ENCODE results near the gene C17orf67. TPM values are rescaled to one million over a fixed set of nuclear protein-coding genes. Genes with fewer than 3 reads are reported as not detected.

Gene C17orf67
- polyA plus RNA-seq, 2 donors, result 0.44 to 2.1 TPM

- Histone ChIP-seq H3K4me3 (ENCODE audit: low read depth in 1 of 2, low read length in 2 of 2) (no peak overlapping the region), H3K9me3 (ENCODE audit: control insufficient read depth in 2 of 2, insufficient read depth in 1 of 2, low read depth in 1 of 2, low read length in 1 of 2) (no peaks in the 10 kb centered on the region), H3K36me3 (ENCODE audit: control insufficient read depth in 2 of 2, insufficient read depth in 2 of 2, low read length in 1 of 2) (no peaks in the 10 kb centered on the region), H3K27ac (ENCODE audit: low read depth in 2 of 2, low read length in 1 of 2) (no peak overlapping the region), H3K4me1 (ENCODE audit: control insufficient read depth in 2 of 2, insufficient read depth in 2 of 2, low read length in 1 of 2) (peaks cover 2 to 4% of the 10 kb centered on the region in 2 donors), H3K27me3 (ENCODE audit: control insufficient read depth in 1 of 2, insufficient read depth in 2 of 2, low read length in 2 of 2) (no peaks in the 10 kb centered on the region)
- WGBS, 2 donors, result 50 to 51% methylated on average over 5 of the region's 5 CpGs
These were observed 48.3 kb downstream of the C17orf67 start for GRCh38 chr17:56785405-56785804.

DNA sequence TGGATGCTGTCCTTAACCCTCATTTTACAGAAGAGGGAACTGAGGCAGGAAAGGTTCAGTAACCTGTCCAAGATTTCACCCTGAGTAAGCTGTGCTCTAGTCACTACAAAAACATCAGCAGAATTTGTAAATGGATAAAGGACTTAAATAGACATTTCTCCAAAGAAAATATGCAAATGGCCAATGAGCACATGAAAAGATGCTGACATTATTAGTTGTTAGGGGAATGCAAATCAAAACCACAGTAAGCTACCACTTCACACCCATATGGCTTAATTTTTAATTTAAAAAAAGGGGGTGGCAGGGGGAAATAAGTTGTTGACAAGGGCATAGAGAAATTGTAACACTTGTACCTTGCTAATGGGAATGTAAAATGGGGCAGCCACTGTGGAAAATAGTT is 51.4 kb downstream of the C17orf67 start:
- Histone ChIP-seq H3K27me3 (ENCODE audit: control insufficient read depth in 1 of 2, insufficient read depth in 2 of 2, low read length in 2 of 2) (no peaks in the 10 kb centered on the region), H3K27ac (ENCODE audit: low read depth in 2 of 2, low read length in 1 of 2) (no peak overlapping the region), H3K9me3 (ENCODE audit: control insufficient read depth in 2 of 2, insufficient read depth in 1 of 2, low read depth in 1 of 2, low read length in 1 of 2) (no peaks in the 10 kb centered on the region), H3K36me3 (ENCODE audit: control insufficient read depth in 2 of 2, insufficient read depth in 2 of 2, low read length in 1 of 2) (no peaks in the 10 kb centered on the region), H3K4me1 (ENCODE audit: control insufficient read depth in 2 of 2, insufficient read depth in 2 of 2, low read length in 1 of 2) (peaks cover 2 to 6% of the 10 kb centered on the region in 2 donors), H3K4me3 (ENCODE audit: low read depth in 1 of 2, low read length in 2 of 2) (no peak overlapping the region)

GRCh38 chr17:56781906-56782305 is 51.8 kb downstream of the C17orf67 start:
- Histone ChIP-seq H3K9me3 (ENCODE audit: control insufficient read depth in 2 of 2, insufficient read depth in 1 of 2, low read depth in 1 of 2, low read length in 1 of 2) (no peaks in the 10 kb centered on the region), H3K27ac (ENCODE audit: low read depth in 2 of 2, low read length in 1 of 2) (no peak overlapping the region), H3K4me1 (ENCODE audit: control insufficient read depth in 2 of 2, insufficient read depth in 2 of 2, low read length in 1 of 2) (peaks cover 2 to 6% of the 10 kb centered on the region in 2 donors), H3K4me3 (ENCODE audit: low read depth in 1 of 2, low read length in 2 of 2) (no peak overlapping the region), H3K27me3 (ENCODE audit: control insufficient read depth in 1 of 2, insufficient read depth in 2 of 2, low read length in 2 of 2) (no peaks in the 10 kb centered on the region), H3K36me3 (ENCODE audit: control insufficient read depth in 2 of 2, insufficient read depth in 2 of 2, low read length in 1 of 2) (no peaks in the 10 kb centered on the region)
- WGBS, 2 donors, result 72 to 79% methylated on average over 6 of the region's 6 CpGs

DNA sequence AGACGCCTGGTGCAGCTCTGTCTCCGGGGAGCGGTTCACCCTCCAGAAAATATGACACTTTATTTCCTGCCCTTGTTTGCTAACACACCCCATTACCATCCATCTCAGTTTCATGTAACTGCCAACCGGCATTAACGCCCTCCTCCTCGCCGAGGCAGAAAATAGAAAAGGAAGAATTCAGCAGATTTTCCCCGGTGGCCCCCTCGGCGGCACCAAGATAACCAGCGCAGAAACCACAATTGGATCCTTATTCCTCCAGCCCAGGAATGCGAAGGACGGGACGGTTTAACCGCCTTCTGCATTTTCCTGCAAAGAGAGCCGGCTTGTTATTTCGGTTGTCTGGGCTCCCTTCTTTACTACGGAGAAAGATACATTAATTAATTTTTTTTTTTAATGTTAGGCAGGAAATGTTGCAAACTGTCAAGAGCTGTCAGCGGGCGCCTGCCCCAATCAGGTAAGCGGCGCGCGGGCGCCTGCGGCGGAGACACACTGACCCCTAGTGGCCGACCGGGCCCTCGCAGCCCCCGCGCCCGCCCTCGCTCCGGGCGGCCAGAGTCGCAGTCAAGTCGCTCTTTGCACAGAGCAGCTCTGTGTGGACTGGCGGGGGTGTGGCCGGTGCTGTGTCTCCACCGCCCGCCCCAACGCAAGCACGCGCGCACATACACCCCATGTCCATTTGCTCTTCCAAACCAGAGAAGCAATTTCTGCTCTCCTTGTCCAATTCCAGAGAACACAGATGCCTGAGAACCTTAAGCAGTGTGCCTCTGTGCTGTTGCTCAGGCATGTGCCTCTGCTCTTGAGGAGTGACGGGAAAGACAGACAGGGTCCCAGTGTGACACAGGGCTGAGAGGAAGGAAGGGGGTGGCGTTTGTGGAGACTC is 53.6 kb downstream of the C17orf67 start:
- whole genome bisulfite sequencing, 2 donors, result 1% methylated on average over 48 of the region's 48 CpGs
- peaks cover 0 to 2% of the 10 kb centered on the region in 2 donors for H3K4me1 ChIP-seq (ENCODE audit: control insufficient read depth in 2 of 2, insufficient read depth in 2 of 2, low read length in 1 of 2)
- peak overlapping the region in 1 of 2 donors; percentile 21 for H3K4me3 ChIP-seq (ENCODE audit: low read depth in 1 of 2, low read length in 2 of 2)
- no peak overlapping the region for H3K27ac ChIP-seq (ENCODE audit: low read depth in 2 of 2, low read length in 1 of 2)
- no peaks in the 10 kb centered on the region for H3K36me3 ChIP-seq (ENCODE audit: control insufficient read depth in 2 of 2, insufficient read depth in 2 of 2, low read length in 1 of 2)
- no peaks in the 10 kb centered on the region for H3K27me3 ChIP-seq (ENCODE audit: control insufficient read depth in 1 of 2, insufficient read depth in 2 of 2, low read length in 2 of 2)
- no peaks in the 10 kb centered on the region for H3K9me3 ChIP-seq (ENCODE audit: control insufficient read depth in 2 of 2, insufficient read depth in 1 of 2, low read depth in 1 of 2, low read length in 1 of 2)

DNA sequence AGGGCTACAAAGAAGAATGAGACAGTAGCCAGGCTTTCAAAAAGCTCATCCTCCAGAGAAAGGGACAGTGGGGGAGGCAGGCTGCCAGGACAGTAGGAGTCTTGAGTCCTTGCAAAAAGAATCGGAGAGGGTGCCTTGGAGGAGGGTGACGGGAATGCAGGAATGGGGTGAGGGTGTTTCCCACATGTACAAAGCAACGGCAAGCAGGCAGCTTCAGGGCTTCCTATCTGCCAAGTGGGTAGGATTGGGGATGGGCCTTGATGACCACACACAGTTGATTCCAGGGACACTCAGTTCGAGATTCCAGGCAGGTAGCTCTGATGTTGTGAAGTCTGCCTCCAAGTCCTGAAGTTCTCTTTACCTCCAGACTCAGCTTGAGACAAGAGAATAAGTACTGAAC is 54.4 kb downstream of the C17orf67 start:
- H3K27me3 ChIP-seq (ENCODE audit: control insufficient read depth in 1 of 2, insufficient read depth in 2 of 2, low read length in 2 of 2), result no peaks in the 10 kb centered on the region
- H3K4me3 ChIP-seq (ENCODE audit: low read depth in 1 of 2, low read length in 2 of 2), result no peak overlapping the region
- H3K27ac ChIP-seq (ENCODE audit: low read depth in 2 of 2, low read length in 1 of 2), result no peak overlapping the region
- no peaks in the 10 kb centered on the region for H3K36me3 ChIP-seq (ENCODE audit: control insufficient read depth in 2 of 2, insufficient read depth in 2 of 2, low read length in 1 of 2)
- no peaks in the 10 kb centered on the region for H3K9me3 ChIP-seq (ENCODE audit: control insufficient read depth in 2 of 2, insufficient read depth in 1 of 2, low read depth in 1 of 2, low read length in 1 of 2)
- 54 to 68% methylated on average over 4 of the region's 4 CpGs for WGBS, 2 donors
- peaks cover 0 to 2% of the 10 kb centered on the region in 2 donors for H3K4me1 ChIP-seq (ENCODE audit: control insufficient read depth in 2 of 2, insufficient read depth in 2 of 2, low read length in 1 of 2)

DNA sequence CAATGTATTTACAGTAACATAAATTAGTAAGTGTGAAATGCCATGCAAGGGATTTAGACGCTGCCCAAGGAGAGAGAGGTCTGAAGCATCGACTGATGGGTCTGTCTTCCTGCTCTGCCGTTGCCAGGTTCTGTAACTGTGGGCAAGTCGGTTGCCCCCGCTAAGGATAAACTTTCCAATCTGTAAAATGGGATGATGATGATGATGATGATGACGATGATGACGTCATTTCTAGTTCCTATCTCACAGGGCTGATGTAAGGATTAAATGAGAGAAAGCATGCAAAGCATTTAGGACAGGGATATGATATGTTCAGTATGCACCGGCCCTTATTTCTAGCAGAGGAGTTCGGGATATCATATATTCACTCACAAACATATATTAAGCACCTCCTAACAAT is 54.8 kb downstream of the C17orf67 start:
- no peaks in the 10 kb centered on the region for H3K27me3 ChIP-seq (ENCODE audit: control insufficient read depth in 1 of 2, insufficient read depth in 2 of 2, low read length in 2 of 2)
- H3K27ac ChIP-seq (ENCODE audit: low read depth in 2 of 2, low read length in 1 of 2), result no peak overlapping the region
- H3K4me1 ChIP-seq (ENCODE audit: control insufficient read depth in 2 of 2, insufficient read depth in 2 of 2, low read length in 1 of 2), result peaks cover 0 to 2% of the 10 kb centered on the region in 2 donors
- no peaks in the 10 kb centered on the region for H3K9me3 ChIP-seq (ENCODE audit: control insufficient read depth in 2 of 2, insufficient read depth in 1 of 2, low read depth in 1 of 2, low read length in 1 of 2)
- WGBS, 2 donors, result 89 to 92% methylated on average over 9 of the region's 9 CpGs
- no peak overlapping the region for H3K4me3 ChIP-seq (ENCODE audit: low read depth in 1 of 2, low read length in 2 of 2)
- no peaks in the 10 kb centered on the region for H3K36me3 ChIP-seq (ENCODE audit: control insufficient read depth in 2 of 2, insufficient read depth in 2 of 2, low read length in 1 of 2)

DNA sequence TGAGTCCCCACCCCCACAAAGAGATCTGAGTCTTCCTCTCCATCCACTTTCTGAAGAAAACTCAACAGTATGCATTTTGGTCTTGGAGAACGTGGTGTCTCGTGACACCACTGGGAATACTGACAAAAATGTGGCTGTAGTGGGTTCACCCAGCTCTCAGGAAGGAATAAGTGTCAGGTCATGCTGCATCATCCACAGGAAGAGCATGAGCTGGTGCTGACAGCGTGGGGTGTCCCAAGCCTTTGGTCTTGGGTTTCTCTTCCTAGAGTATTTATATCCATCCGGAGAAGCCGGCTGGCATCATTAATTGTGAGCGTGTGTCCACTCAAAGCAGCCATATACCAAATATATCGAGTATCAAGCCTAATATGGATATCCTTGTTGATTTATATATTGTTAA is 55.9 kb downstream of the C17orf67 start:
- Histone ChIP-seq H3K36me3 (ENCODE audit: control insufficient read depth in 2 of 2, insufficient read depth in 2 of 2, low read length in 1 of 2) (no peaks in the 10 kb centered on the region), H3K4me1 (ENCODE audit: control insufficient read depth in 2 of 2, insufficient read depth in 2 of 2, low read length in 1 of 2) (peaks cover 0 to 2% of the 10 kb centered on the region in 2 donors), H3K27ac (ENCODE audit: low read depth in 2 of 2, low read length in 1 of 2) (no peak overlapping the region), H3K4me3 (ENCODE audit: low read depth in 1 of 2, low read length in 2 of 2) (no peak overlapping the region), H3K27me3 (ENCODE audit: control insufficient read depth in 1 of 2, insufficient read depth in 2 of 2, low read length in 2 of 2) (no peaks in the 10 kb centered on the region), H3K9me3 (ENCODE audit: control insufficient read depth in 2 of 2, insufficient read depth in 1 of 2, low read depth in 1 of 2, low read length in 1 of 2) (no peaks in the 10 kb centered on the region)
- WGBS, 2 donors, result 77 to 80% methylated on average over 7 of the region's 7 CpGs

GRCh38 chr17:56774650-56775049 is 59.1 kb downstream of the C17orf67 start:
- Histone ChIP-seq H3K36me3 (ENCODE audit: control insufficient read depth in 2 of 2, insufficient read depth in 2 of 2, low read length in 1 of 2) (no peaks in the 10 kb centered on the region), H3K4me1 (ENCODE audit: control insufficient read depth in 2 of 2, insufficient read depth in 2 of 2, low read length in 1 of 2) (no peaks in the 10 kb centered on the region), H3K4me3 (ENCODE audit: low read depth in 1 of 2, low read length in 2 of 2) (no peak overlapping the region), H3K27ac (ENCODE audit: low read depth in 2 of 2, low read length in 1 of 2) (no peak overlapping the region), H3K9me3 (ENCODE audit: control insufficient read depth in 2 of 2, insufficient read depth in 1 of 2, low read depth in 1 of 2, low read length in 1 of 2) (no peaks in the 10 kb centered on the region), H3K27me3 (ENCODE audit: control insufficient read depth in 1 of 2, insufficient read depth in 2 of 2, low read length in 2 of 2) (no peaks in the 10 kb centered on the region)
- WGBS, 2 donors, result 69 to 80% methylated on average over 2 of the region's 2 CpGs

DNA sequence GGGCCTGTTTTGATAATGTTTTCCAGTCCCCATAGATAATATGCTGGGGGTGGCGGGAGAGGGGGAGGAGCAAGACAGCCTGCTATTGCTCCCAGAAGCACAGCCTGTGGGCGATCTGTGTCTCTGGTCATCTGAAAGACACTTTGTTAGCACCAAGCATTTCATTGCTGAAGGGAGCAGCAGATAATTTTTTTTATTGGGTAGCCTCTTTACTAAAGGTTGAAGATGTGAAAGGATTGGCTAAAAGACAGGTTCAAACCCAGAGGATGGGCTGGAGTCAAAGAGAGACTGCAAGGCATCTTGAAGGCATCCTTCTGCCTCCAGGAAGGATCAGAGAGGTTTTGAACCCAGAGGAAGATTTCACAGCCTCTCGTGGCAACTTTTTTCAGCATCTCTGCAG is 60.6 kb downstream of the C17orf67 start:
- Histone ChIP-seq H3K27ac (ENCODE audit: low read depth in 2 of 2, low read length in 1 of 2) (no peak overlapping the region), H3K9me3 (ENCODE audit: control insufficient read depth in 2 of 2, insufficient read depth in 1 of 2, low read depth in 1 of 2, low read length in 1 of 2) (no peaks in the 10 kb centered on the region), H3K36me3 (ENCODE audit: control insufficient read depth in 2 of 2, insufficient read depth in 2 of 2, low read length in 1 of 2) (no peaks in the 10 kb centered on the region), H3K27me3 (ENCODE audit: control insufficient read depth in 1 of 2, insufficient read depth in 2 of 2, low read length in 2 of 2) (no peaks in the 10 kb centered on the region), H3K4me3 (ENCODE audit: low read depth in 1 of 2, low read length in 2 of 2) (no peak overlapping the region), H3K4me1 (ENCODE audit: control insufficient read depth in 2 of 2, insufficient read depth in 2 of 2, low read length in 1 of 2) (no peaks in the 10 kb centered on the region)
- WGBS, 2 donors, result 80 to 89% methylated on average over 3 of the region's 3 CpGs

DNA sequence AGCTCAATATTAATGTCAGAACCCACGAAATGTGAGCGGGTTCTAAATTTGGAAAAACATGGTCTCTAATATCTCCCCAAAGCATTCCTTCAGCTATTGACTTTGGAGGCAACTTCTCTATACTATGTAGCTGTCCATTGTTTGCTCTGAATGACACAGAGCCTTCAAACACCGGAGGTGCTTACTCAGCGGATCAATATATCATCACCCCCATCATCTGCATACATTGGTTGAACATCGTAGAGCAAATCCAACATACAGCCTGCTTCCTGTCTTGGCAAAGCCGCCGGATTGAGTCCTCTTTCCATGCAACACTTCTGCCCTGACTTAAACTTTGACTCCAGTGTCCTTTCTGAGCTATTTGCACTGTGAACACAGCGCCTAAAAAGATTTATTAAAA is 61.3 kb downstream of the C17orf67 start:
- WGBS, 2 donors, result 67 to 72% methylated on average over 8 of the region's 8 CpGs
- Histone ChIP-seq H3K27me3 (ENCODE audit: control insufficient read depth in 1 of 2, insufficient read depth in 2 of 2, low read length in 2 of 2) (no peaks in the 10 kb centered on the region), H3K36me3 (ENCODE audit: control insufficient read depth in 2 of 2, insufficient read depth in 2 of 2, low read length in 1 of 2) (no peaks in the 10 kb centered on the region), H3K4me1 (ENCODE audit: control insufficient read depth in 2 of 2, insufficient read depth in 2 of 2, low read length in 1 of 2) (no peaks in the 10 kb centered on the region), H3K4me3 (ENCODE audit: low read depth in 1 of 2, low read length in 2 of 2) (no peak overlapping the region), H3K9me3 (ENCODE audit: control insufficient read depth in 2 of 2, insufficient read depth in 1 of 2, low read depth in 1 of 2, low read length in 1 of 2) (no peaks in the 10 kb centered on the region), H3K27ac (ENCODE audit: low read depth in 2 of 2, low read length in 1 of 2) (no peak overlapping the region)
